Measurements from ENCODE around the gene CHRNA4.

GRCh38 chr20:63314566-63315239 is 46.4 kb downstream of the CHRNA4 start:
- TF ChIP-seq HDAC1 (CRISPR knock-in tag; IDR thresholded peaks at IDR 0.05) (no peak), CREB3 (CRISPR knock-in tag; IDR thresholded peaks at IDR 0.05) (no peak), ZNF292 (CRISPR knock-in tag; IDR thresholded peaks at IDR 0.05; ENCODE audit: borderline replicate concordance, low read depth) (no peak), EZH2 (conservative IDR thresholded peaks at IDR 0.05; ENCODE audit: low read depth, low read length) (no peak), MYC (CRISPR knock-in tag; IDR thresholded peaks at IDR 0.05; ENCODE audit: borderline replicate concordance) (no peak), SP1 (IDR thresholded peaks at IDR 0.05) (no peak), SP1 (CRISPR knock-in tag; IDR thresholded peaks at IDR 0.05) (no peak), ZNF446 (CRISPR knock-in tag; IDR thresholded peaks at IDR 0.05) (no peak)
